GM19099 (cell line): ENCODE results near the gene ZFAND3.

Source experiments
- POLR2A ChIP-seq: IDR thresholded peaks from 3 replicates; pipeline ENCODE4 v1.6.1; 2011; ENCODE audit warnings: low read depth; ENCODE audit not compliant: insufficient read length; ENCODE audit errors: extremely low read depth

The ZFAND3 gene

GRCh38 chr6:37819177-37819801 is at the start of gene ZFAND3:
Gene ZFAND3 (plus strand): TSS chr6:37819727. CDS start chr6:37819946, 219 bp downstream.
- peak; percentile 37 for TF ChIP-seq POLR2A

DNA sequence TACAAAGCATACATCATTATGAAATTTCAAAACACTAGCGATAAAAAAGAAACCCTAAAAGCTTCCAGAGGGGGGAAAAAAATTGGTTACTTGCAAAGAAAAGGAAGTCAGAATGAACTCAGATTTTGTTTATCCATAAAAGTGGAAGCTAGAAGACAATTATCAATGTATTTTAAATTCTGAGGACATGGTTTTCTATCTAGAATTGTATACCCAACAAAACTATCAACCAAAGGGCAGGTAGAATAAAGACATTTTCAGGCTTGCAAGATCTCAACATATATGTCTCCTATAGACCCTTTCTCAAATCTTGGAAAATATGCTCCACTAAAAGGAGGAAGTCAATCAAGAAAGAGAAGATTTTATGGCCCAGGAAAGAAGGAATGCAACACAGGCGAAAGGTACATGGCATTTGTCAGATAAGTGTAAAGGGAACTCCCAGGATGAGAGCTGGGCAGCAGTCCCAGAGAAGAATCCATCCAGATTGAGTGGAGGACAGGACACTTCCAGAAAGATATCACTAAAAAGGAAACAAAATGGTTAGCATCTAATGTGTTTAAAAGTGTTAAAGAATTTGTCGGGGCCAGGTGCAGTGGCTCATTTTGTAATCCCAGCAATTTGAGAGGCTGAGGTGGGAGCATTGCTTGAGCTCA is 45.4 kb upstream of the ZFAND3 start:
- no peak for TF ChIP-seq POLR2A

- no peak for TF ChIP-seq POLR2A
Measured at GRCh38 chr6:37776566-37776965, 43.0 kb upstream of the ZFAND3 start.

- peak; percentile 55 for TF ChIP-seq POLR2A
Measured at GRCh38 chr6:37777272-37777834, 42.2 kb upstream of the ZFAND3 start.

- TF ChIP-seq POLR2A: no peak
Measured at GRCh38 chr6:37779111-37779800, 40.3 kb upstream of the ZFAND3 start.

DNA sequence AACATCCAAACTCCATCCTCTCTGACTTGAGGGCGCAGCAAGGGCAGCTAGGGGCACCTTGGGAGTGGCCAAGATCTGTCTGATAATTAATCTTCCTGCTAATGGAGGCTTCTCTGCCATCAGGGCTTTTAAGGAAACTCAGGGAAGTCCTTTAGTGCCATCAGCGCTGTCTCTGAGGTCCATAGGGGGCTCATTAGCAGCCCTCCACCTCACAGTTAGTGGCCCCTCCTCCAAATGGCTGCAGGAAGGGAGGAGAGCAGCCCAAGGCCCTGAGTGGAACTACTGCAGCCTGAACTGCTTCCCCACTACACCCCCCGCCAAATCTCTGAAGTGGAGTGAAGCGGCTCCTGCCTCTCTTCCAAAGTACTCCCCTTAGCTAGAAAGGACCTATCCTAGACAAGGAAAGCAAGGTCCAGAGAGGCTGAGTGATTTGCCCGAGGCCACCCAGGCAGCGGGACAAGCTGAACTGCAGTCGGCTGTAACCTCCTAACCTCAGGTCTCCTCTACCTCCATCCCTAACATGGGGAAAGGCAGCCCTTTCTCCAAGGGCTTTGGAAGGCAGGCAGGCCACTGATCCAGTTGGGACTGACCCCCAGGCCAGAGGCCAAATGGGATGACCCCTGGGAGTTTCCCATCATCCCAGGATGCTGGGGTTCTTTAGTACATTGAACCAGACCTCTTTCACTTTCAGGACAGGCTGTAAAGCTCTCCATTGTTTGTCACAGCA is 39.5 kb upstream of the ZFAND3 start:
- no peak for TF ChIP-seq POLR2A

DNA sequence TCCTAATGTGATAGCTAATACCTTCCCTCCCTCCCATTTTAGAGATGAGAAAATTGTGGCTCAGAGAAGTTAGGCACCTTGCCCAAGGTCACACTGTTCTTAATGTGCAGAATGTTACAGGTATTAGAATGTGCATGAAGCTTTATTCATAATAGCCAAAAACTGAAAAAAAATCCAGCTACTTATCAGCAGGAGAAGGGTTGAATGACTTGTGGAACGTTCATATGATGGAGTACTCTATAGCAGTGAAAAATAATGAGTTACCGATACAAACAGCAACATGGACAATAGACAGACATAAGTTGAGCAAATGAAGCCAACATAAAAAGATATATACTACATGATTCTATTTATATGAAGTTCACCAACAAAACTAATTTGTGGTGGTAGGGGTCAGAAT is 37.7 kb upstream of the ZFAND3 start:
- no peak for TF ChIP-seq POLR2A

GRCh38 chr6:37783025-37783855 is 36.3 kb upstream of the ZFAND3 start:
- peak; percentile 45 for TF ChIP-seq POLR2A

DNA sequence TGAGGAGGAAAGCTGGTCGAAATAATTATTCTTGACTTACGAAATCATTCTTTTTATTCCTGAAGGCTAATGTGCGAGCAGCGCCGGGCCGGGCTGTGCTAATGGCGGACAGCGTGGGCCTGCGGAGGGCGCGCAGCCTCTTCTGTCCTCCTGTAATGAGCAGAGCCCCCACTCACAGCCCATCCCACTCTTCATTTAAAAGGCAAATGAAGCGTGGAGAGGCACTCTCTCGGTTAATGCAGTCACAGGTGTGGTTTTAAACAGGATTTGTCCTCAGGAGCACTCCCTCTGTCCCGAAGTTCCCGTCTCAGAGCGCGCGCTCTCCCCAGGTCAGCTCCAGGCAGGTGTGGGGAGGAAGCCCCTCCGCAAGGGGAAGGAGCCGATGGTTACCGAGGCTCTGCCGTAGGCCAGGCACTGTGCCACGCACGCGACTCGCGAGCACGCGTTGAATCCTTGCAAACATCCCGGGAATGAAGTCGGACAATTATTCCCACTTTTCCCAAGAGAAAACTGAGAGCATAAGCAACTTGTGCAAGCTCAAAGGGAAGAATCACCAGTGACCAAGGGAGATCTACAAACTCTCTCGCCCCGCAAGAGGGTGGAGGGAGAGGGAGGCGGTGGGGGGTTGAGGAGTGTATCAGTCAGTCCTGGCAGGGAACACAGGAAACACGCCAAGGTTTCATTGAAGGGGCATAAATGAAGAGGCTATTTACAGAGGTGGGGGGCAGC is 35.5 kb upstream of the ZFAND3 start:
- peak; percentile 63 for TF ChIP-seq POLR2A

DNA sequence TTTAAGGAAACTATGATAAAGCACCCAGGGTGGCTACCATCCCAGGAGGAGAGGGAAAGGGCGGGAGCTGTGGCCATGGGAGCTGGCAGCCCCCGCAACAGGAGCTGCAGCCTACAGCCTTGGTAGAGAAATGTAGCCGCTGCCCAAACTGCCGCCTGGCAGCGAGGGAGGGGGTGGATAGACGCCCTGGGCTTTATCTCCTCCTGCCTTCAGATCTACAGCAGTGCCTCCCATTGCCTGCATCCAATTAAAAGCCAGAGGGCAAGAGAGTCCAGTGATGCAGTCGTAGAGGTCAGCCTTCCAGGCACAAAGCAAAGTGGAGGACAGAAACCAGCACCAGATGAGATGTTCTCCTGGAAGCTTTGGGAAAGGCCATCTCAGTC is 35.0 kb upstream of the ZFAND3 start:
- no peak for TF ChIP-seq POLR2A

DNA sequence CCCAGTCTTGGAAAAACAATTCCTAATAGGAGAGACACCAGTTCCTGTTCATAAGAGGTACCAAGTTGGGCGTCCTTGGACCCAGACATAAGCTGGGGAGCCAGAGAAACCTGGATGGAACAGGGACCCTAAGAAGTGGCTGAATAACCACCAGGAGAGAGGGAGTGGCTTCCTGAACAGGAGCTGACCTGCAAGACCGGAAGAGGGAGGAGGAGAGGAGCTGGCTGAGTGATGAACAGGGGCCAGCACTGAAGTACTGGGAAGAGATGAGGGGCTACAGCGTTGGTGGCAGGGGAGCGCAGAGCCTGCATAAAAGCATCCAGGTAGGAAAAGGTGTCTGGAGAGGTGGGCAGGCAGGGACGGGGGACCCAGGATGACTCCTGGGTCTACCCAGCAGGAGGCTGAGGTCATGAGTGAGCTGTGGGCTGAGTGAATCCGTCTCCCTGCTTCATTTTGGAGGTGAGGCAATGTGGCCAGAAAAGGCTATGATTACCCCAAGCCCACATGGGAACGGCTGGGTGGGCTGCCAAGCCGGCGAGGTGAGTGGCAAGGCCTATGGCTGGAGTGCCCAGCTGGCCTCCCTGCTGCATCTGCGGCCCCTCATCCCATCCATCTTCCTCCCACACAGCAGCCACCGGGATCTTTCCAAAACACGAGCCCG is 34.4 kb upstream of the ZFAND3 start:
- no peak for TF ChIP-seq POLR2A

- TF ChIP-seq POLR2A: no peak
Measured at GRCh38 chr6:37785663-37786270, 33.8 kb upstream of the ZFAND3 start.

GRCh38 chr6:37787216-37787615 is 32.3 kb upstream of the ZFAND3 start:
- TF ChIP-seq POLR2A: no peak
